ENCODE measurements around the gene DYNC1H1.

DNA sequence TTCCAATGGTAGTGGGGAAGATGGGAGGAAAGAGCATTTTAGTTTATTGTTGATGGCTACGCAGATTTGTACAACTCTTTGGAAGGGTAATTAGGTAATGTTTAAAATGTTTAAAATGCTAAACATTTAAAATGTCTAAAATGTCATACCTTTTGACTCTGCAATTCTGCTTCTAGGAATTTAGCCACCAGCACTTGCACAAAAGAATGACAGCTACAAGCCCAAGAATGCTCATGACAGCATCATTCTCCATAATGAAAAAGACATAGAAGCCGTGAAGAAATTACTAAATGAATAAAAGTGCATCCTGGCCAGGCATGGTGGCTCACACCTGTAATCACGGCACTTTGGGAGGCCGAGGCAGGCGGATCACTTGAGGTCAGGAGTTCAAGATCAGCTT, 19.9 kb upstream of the DYNC1H1 start:
- TF ChIP-seq, protein P1, sequence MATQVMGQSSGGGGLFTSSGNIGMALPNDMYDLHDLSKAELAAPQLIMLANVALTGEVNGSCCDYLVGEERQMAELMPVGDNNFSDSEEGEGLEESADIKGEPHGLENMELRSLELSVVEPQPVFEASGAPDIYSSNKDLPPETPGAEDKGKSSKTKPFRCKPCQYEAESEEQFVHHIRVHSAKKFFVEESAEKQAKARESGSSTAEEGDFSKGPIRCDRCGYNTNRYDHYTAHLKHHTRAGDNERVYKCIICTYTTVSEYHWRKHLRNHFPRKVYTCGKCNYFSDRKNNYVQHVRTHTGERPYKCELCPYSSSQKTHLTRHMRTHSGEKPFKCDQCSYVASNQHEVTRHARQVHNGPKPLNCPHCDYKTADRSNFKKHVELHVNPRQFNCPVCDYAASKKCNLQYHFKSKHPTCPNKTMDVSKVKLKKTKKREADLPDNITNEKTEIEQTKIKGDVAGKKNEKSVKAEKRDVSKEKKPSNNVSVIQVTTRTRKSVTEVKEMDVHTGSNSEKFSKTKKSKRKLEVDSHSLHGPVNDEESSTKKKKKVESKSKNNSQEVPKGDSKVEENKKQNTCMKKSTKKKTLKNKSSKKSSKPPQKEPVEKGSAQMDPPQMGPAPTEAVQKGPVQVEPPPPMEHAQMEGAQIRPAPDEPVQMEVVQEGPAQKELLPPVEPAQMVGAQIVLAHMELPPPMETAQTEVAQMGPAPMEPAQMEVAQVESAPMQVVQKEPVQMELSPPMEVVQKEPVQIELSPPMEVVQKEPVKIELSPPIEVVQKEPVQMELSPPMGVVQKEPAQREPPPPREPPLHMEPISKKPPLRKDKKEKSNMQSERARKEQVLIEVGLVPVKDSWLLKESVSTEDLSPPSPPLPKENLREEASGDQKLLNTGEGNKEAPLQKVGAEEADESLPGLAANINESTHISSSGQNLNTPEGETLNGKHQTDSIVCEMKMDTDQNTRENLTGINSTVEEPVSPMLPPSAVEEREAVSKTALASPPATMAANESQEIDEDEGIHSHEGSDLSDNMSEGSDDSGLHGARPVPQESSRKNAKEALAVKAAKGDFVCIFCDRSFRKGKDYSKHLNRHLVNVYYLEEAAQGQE (IDR thresholded peaks at IDR 0.05; ENCODE audit: borderline replicate concordance in 1 of 2, low read depth in 1 of 2, low read length in 2 of 2) = no peak
- no peak for TF ChIP-seq RBM22 (optimal IDR thresholded peaks at IDR 0.05; ENCODE audit: low read length)
- no peak for TF ChIP-seq ELF1 (CRISPR knock-in tag; IDR thresholded peaks at IDR 0.05)
- no peak for TF ChIP-seq NR2C2 (CRISPR knock-in tag; IDR thresholded peaks at IDR 0.05; ENCODE audit: borderline replicate concordance)
- no peak for TF ChIP-seq NCOA2 (CRISPR knock-in tag; IDR thresholded peaks at IDR 0.05)
- TF ChIP-seq ZNF274 (CRISPR knock-in tag; IDR thresholded peaks at IDR 0.05) = no peak
- TF ChIP-seq, protein P2, sequence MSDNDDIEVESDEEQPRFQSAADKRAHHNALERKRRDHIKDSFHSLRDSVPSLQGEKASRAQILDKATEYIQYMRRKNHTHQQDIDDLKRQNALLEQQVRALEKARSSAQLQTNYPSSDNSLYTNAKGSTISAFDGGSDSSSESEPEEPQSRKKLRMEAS (IDR thresholded peaks at IDR 0.05) = no peak
- TF ChIP-seq, protein P3, sequence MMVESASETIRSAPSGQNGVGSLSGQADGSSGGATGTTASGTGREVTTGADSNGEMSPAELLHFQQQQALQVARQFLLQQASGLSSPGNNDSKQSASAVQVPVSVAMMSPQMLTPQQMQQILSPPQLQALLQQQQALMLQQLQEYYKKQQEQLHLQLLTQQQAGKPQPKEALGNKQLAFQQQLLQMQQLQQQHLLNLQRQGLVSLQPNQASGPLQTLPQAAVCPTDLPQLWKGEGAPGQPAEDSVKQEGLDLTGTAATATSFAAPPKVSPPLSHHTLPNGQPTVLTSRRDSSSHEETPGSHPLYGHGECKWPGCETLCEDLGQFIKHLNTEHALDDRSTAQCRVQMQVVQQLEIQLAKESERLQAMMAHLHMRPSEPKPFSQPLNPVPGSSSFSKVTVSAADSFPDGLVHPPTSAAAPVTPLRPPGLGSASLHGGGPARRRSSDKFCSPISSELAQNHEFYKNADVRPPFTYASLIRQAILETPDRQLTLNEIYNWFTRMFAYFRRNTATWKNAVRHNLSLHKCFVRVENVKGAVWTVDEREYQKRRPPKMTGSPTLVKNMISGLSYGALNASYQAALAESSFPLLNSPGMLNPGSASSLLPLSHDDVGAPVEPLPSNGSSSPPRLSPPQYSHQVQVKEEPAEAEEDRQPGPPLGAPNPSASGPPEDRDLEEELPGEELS (CRISPR knock-in tag; IDR thresholded peaks at IDR 0.05) = no peak
- no peak for TF ChIP-seq MBNL3 (CRISPR knock-in tag; conservative IDR thresholded peaks at IDR 0.05)
- TF ChIP-seq MED1 (CRISPR knock-in tag; IDR thresholded peaks at IDR 0.05) = no peak
- TF ChIP-seq, protein P4, sequence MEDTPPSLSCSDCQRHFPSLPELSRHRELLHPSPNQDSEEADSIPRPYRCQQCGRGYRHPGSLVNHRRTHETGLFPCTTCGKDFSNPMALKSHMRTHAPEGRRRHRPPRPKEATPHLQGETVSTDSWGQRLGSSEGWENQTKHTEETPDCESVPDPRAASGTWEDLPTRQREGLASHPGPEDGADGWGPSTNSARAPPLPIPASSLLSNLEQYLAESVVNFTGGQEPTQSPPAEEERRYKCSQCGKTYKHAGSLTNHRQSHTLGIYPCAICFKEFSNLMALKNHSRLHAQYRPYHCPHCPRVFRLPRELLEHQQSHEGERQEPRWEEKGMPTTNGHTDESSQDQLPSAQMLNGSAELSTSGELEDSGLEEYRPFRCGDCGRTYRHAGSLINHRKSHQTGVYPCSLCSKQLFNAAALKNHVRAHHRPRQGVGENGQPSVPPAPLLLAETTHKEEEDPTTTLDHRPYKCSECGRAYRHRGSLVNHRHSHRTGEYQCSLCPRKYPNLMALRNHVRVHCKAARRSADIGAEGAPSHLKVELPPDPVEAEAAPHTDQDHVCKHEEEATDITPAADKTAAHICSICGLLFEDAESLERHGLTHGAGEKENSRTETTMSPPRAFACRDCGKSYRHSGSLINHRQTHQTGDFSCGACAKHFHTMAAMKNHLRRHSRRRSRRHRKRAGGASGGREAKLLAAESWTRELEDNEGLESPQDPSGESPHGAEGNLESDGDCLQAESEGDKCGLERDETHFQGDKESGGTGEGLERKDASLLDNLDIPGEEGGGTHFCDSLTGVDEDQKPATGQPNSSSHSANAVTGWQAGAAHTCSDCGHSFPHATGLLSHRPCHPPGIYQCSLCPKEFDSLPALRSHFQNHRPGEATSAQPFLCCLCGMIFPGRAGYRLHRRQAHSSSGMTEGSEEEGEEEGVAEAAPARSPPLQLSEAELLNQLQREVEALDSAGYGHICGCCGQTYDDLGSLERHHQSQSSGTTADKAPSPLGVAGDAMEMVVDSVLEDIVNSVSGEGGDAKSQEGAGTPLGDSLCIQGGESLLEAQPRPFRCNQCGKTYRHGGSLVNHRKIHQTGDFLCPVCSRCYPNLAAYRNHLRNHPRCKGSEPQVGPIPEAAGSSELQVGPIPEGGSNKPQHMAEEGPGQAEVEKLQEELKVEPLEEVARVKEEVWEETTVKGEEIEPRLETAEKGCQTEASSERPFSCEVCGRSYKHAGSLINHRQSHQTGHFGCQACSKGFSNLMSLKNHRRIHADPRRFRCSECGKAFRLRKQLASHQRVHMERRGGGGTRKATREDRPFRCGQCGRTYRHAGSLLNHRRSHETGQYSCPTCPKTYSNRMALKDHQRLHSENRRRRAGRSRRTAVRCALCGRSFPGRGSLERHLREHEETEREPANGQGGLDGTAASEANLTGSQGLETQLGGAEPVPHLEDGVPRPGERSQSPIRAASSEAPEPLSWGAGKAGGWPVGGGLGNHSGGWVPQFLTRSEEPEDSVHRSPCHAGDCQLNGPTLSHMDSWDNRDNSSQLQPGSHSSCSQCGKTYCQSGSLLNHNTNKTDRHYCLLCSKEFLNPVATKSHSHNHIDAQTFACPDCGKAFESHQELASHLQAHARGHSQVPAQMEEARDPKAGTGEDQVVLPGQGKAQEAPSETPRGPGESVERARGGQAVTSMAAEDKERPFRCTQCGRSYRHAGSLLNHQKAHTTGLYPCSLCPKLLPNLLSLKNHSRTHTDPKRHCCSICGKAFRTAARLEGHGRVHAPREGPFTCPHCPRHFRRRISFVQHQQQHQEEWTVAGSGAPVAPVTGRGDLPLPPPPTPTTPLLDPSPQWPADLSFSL (CRISPR knock-in tag; IDR thresholded peaks at IDR 0.05) = no peak
- TF ChIP-seq FOXA3 (CRISPR knock-in tag; IDR thresholded peaks at IDR 0.05) = no peak
